VCaP (cell line): ENCODE data around the gene SLC35G3.

ENCODE experiments used
- H3K27ac ChIP-seq: fragments of 450-650 bp; 2 replicates; pipeline ENCODE4 v1.5.1; 2017
- CTCF ChIP-seq: fragments of 450-650 bp; conservative IDR thresholded peaks from 2 replicates; pipeline ENCODE4 v1.5.1; 2017; ENCODE audit warnings: mild to moderate bottlenecking, moderate library complexity

The SLC35G3 gene

GRCh38 chr17:35170968-35171771, 23.0 kb downstream of the SLC35G3 start:
- TF ChIP-seq CTCF = peak; percentile 74
- H3K27ac ChIP-seq = peak overlapping the region; percentile 20; the same call in 1 of the 2 replicates

GRCh38 chr17:35169835-35170363, 24.3 kb downstream of the SLC35G3 start:
- no peak for TF ChIP-seq CTCF
- no peak overlapping the region for H3K27ac ChIP-seq

GRCh38 chr17:35167666-35168065, 26.5 kb downstream of the SLC35G3 start:
- TF ChIP-seq CTCF = no peak
- H3K27ac ChIP-seq = no peak overlapping the region

- H3K27ac ChIP-seq = no peak overlapping the region
- TF ChIP-seq CTCF = no peak
These were observed 27.1 kb downstream of the SLC35G3 start for GRCh38 chr17:35167046-35167445.

GRCh38 chr17:35166526-35166925, 27.7 kb downstream of the SLC35G3 start:
- TF ChIP-seq CTCF = no peak
- H3K27ac ChIP-seq = no peak overlapping the region

GRCh38 chr17:35164716-35165115, 29.5 kb downstream of the SLC35G3 start:
- TF ChIP-seq CTCF = no peak
- no peak overlapping the region for H3K27ac ChIP-seq

- no peak overlapping the region for H3K27ac ChIP-seq
- TF ChIP-seq CTCF = no peak
These were observed 30.3 kb downstream of the SLC35G3 start for GRCh38 chr17:35163886-35164285.
